OCI-LY1 (cell line): ENCODE measurements around the gene PANK4.

ENCODE experiments used
- H2AFZ ChIP-seq: fragments of 200-600 bp; sonication (generic), shearing (Covaris generic); 2 replicates; pipeline ENCODE4 v1.6.0; 2014; ENCODE audit warnings: antibody characterized with exemption, mild to moderate bottlenecking, low read length
- H3F3A ChIP-seq: fragments of 200-600 bp; sonication (generic), shearing (Covaris generic); 2 replicates; pipeline ENCODE4 v1.6.0; 2014; ENCODE audit warnings: mild to moderate bottlenecking, antibody characterized with exemption, low read length, moderate library complexity; ENCODE audit not compliant: insufficient read depth
- H3K27ac ChIP-seq: fragments of 200-600 bp; sonication (generic); 2 replicates; pipeline ENCODE4 v1.5.1; 2014; ENCODE audit warnings: low read length, mixed run types, mild to moderate bottlenecking, low read depth; ENCODE audit not compliant: poor library complexity, severe bottlenecking
- H3K27me3 ChIP-seq: fragments of 200-600 bp; sonication (generic); 2 replicates; pipeline ENCODE4 v1.6.0; 2014; ENCODE audit warnings: antibody characterized with exemption, mild to moderate bottlenecking, low read length, moderate library complexity; ENCODE audit not compliant: insufficient read depth
- H3K36me3 ChIP-seq: fragments of 200-600 bp; sonication (generic); 2 replicates; pipeline ENCODE4 v1.6.1; 2014; ENCODE audit warnings: mild to moderate bottlenecking, antibody characterized with exemption, low read length, moderate library complexity, mixed read lengths; ENCODE audit not compliant: insufficient read depth
- H3K4me1 ChIP-seq: fragments of 200-600 bp; sonication (generic); 2 replicates; pipeline ENCODE4 v1.5.1; 2014; ENCODE audit warnings: mild to moderate bottlenecking, low read length, moderate library complexity; ENCODE audit not compliant: insufficient read depth, severe bottlenecking
- H3K4me2 ChIP-seq: fragments of 200-600 bp; sonication (generic), shearing (Covaris generic); 2 replicates; pipeline ENCODE4 v1.6.1; 2014; ENCODE audit warnings: low read length
- H3K4me3 ChIP-seq: fragments of 200-600 bp; sonication (generic); 2 replicates; pipeline ENCODE4 v1.5.1; 2014; ENCODE audit warnings: low read length, low read depth, mild to moderate bottlenecking, mixed read lengths; ENCODE audit not compliant: poor library complexity, severe bottlenecking
- H3K79me2 ChIP-seq: fragments of 200-600 bp; shearing (Covaris generic); 2 replicates; pipeline ENCODE4 v1.6.1; 2016; ENCODE audit warnings: mixed run types, low read length, mixed read lengths; ENCODE audit not compliant: insufficient read depth
- H3K9ac ChIP-seq: fragments of 200-600 bp; sonication (generic), shearing (Covaris generic); 2 replicates; pipeline ENCODE4 v1.6.1; 2014; ENCODE audit warnings: mild to moderate bottlenecking, low read length, mixed read lengths
- H3K9me2 ChIP-seq: fragments of 200-600 bp; sonication (generic), shearing (Covaris generic); 2 replicates; pipeline ENCODE4 v1.6.1; 2014; ENCODE audit warnings: low read depth, mild to moderate bottlenecking, low read length, mixed read lengths
- H3K9me3 ChIP-seq: fragments of 200-600 bp; shearing (Covaris generic); 2 replicates; pipeline ENCODE4 v1.6.1; 2014; ENCODE audit warnings: low read length, mixed read lengths
- H4K20me1 ChIP-seq: fragments of 200-600 bp; sonication (generic), shearing (Covaris generic); 2 replicates; pipeline ENCODE4 v1.6.0; 2016; ENCODE audit warnings: mild to moderate bottlenecking, low read length; ENCODE audit not compliant: insufficient read depth
- CTCF ChIP-seq: fragments of 200-600 bp; sonication (generic), shearing (Covaris generic); IDR thresholded peaks from 2 replicates; pipeline ENCODE4 v1.5.1; 2017; ENCODE audit warnings: mild to moderate bottlenecking, antibody characterized with exemption, low read length, moderate library complexity, mixed read lengths
- EZH2 ChIP-seq: fragments of 200-600 bp; sonication (generic), shearing (Covaris generic); IDR thresholded peaks from 2 replicates; pipeline ENCODE4 v1.8.0; 2017; ENCODE audit warnings: borderline replicate concordance, mixed run types, mild to moderate bottlenecking, antibody characterized with exemption, low read length, moderate library complexity, mixed read lengths

The PANK4 gene

DNA sequence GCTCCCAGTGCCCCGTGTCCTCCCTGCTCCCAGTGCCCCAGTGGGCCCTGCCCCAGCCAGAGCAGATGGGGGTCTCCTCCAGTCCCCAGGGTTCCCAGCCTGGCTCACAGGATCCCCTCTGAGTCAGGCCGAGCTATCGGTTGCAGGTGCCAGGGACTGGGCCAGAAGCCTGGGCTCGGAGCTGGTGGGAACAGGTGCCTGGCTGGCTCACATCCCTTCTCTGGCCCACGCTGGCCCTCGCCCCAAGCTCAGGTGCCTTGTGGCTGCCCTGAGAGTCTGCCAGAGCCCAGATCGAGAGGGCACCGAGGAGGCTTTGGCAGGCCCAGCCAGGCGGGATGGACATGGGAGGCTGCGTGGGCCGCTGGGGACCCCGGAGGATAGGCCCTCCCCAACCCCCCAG is 31.4 kb downstream of the PANK4 start:
- no peaks in the 10 kb centered on the region for H3K9me2 ChIP-seq
- no peaks in the 10 kb centered on the region for H3K36me3 ChIP-seq
- H4K20me1 ChIP-seq = no peaks in the 10 kb centered on the region
- H3K9ac ChIP-seq = no peak overlapping the region
- no peak for TF ChIP-seq CTCF
- no peak for TF ChIP-seq EZH2
- no peaks in the 10 kb centered on the region for H3K79me2 ChIP-seq
- H2AFZ ChIP-seq = no peak overlapping the region
- no peak overlapping the region for H3K4me3 ChIP-seq
- no peak overlapping the region for H3K4me2 ChIP-seq
- no peaks in the 10 kb centered on the region for H3K9me3 ChIP-seq
- peaks cover 9% of the 10 kb centered on the region for H3K4me1 ChIP-seq
- peaks cover 12% of the 10 kb centered on the region; the same call in 1 of the 2 replicates for H3K27me3 ChIP-seq
- H3K27ac ChIP-seq = no peak overlapping the region
- no peaks in the 10 kb centered on the region for H3F3A ChIP-seq

DNA sequence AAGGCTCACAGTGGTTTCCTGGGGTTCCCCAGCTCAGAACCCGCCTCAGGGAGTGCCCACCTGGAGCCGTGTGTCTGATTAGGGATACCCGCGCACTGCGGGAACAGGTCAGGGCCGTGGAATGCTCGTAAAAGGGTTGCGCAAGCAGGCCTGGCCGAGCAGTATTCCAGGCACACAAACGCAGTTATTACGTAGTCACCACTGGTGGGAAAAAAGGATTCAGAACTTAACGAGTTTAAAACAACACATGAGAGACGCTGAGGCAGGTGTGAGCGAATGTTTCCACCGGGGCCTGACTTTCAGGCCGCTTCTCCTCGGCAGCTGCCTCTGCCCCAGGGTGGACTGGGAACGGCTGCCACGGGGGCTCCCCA is 32.1 kb downstream of the PANK4 start:
- H3K9ac ChIP-seq = no peak overlapping the region
- no peaks in the 10 kb centered on the region for H4K20me1 ChIP-seq
- H3K9me2 ChIP-seq = no peaks in the 10 kb centered on the region
- no peaks in the 10 kb centered on the region for H3K36me3 ChIP-seq
- H3K27ac ChIP-seq = no peak overlapping the region
- H3K79me2 ChIP-seq = no peaks in the 10 kb centered on the region
- peaks cover 15% of the 10 kb centered on the region; the same call in 1 of the 2 replicates for H3K27me3 ChIP-seq
- TF ChIP-seq CTCF = no peak
- no peak for TF ChIP-seq EZH2
- H3K9me3 ChIP-seq = no peaks in the 10 kb centered on the region
- H3K4me3 ChIP-seq = no peak overlapping the region
- H3K4me2 ChIP-seq = no peak overlapping the region
- H2AFZ ChIP-seq = no peak overlapping the region
- H3K4me1 ChIP-seq = peaks cover 9% of the 10 kb centered on the region
- no peaks in the 10 kb centered on the region for H3F3A ChIP-seq

- Histone ChIP-seq H3K27me3 (peaks cover 18% of the 10 kb centered on the region; the same call in 1 of the 2 replicates), H3K36me3 (no peaks in the 10 kb centered on the region), H3K4me1 (peaks cover 9% of the 10 kb centered on the region), H3K79me2 (no peaks in the 10 kb centered on the region), H4K20me1 (no peaks in the 10 kb centered on the region), H3K9me2 (no peaks in the 10 kb centered on the region), H2AFZ (no peak overlapping the region), H3K27ac (no peak overlapping the region), H3K9ac (no peak overlapping the region), H3K9me3 (no peaks in the 10 kb centered on the region), H3K4me2 (no peak overlapping the region), H3F3A (no peaks in the 10 kb centered on the region), H3K4me3 (no peak overlapping the region)
- no peak for TF ChIP-seq EZH2
- TF ChIP-seq CTCF = no peak
Measured at GRCh38 chr1:2493691-2494322, 32.6 kb downstream of the PANK4 start.
